HG03108 (cell line): ENCODE results near the gene HUS1.
"Not testable (repeated sequence)": the region's sequence is repeated elsewhere in the genome, so short reads cannot be mapped to it uniquely, and the experiment has no call there.

ENCODE experiments used
- ATAC-seq: cut with Tn5 transposase; IDR thresholded peaks from one replicate; pipeline ENCODE4 v1.9.1; 2021; ENCODE audit warnings: moderate library complexity; ENCODE audit not compliant: unreplicated experiment

HUS1 gene

DNA sequence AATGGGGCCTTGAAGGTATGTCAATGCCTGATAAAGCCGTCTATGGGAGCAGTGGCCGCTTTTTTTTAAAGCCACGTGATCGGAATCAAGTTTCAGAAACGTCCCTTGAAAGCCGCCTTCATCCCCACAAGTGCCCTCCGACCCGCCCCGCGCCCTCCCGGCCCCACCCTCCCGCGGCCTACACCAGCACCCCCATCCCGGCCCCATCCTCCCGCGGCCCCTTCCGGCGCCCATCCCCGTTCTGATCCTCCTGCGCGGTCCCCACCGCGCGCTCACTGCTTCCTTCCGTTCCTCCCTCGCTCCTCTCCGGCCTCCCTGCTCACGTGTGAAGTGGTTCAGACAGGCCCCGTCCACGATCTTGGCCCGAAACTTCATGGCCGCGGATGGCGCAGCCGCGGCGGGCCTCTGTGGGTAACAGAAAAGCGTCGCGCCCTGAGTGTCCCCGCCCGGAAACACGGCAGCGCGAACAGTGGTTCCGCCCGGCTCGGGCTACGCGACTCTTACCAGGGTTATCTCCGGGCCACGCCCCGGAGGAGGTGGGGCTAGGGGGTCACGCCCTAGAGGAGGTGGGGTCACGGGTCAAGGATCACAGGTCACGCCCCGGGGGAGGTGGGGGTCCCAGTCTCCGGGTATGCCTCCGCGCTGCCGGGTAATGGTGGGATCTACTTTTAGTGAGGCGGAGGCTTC lies at the start of gene HUS1:
Gene HUS1 (minus strand): TSS at position 471 of the 687 bp plus-strand sequence. CDS start 96 bp downstream, at position 375.
- peak; percentile 99 for ATAC-seq

DNA sequence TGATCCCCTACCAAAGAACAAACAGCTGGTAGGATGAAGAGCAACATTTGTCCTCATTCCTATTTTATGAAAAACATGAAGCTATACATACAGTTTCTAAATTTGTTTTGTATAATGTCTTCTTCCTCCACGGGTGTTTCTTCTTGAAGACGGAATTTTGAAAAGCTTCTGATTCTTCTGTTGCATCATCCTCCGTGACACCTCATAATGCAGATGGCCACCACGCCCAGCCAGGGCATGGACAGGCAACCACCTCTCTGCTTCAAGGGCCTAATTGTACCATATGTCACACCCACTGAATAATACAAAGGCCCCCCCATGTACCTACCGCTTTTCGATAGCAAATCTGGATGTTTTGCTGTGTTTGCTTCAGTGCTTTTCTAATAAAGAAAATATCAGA lies 49.5 kb upstream of the HUS1 start, which contains the start of gene SUN3:
Gene SUN3 (minus strand): TSS at position 170 of the 400 bp plus-strand sequence. CDS start 169 bp downstream, at position 1.
- ATAC-seq: no peak

DNA sequence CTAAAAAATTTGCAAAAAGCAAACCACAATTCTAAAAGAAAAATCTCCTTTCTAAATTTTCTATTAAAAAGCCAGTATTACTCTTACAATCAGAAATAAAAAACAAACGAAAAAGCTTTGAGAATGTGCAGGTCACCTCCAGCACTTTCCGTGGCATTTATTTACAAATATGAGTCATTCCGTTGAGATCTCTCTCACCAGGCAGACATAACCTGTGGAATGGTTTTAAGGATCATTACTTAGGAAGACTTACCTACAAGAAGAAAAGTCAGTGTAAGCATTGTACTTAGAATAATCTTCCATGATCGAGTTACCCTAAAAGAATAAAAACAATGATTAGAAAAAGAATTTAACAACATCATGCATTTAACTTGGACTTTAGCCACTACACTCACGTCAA lies 46.2 kb upstream of the HUS1 start:
- ATAC-seq: no peak

DNA sequence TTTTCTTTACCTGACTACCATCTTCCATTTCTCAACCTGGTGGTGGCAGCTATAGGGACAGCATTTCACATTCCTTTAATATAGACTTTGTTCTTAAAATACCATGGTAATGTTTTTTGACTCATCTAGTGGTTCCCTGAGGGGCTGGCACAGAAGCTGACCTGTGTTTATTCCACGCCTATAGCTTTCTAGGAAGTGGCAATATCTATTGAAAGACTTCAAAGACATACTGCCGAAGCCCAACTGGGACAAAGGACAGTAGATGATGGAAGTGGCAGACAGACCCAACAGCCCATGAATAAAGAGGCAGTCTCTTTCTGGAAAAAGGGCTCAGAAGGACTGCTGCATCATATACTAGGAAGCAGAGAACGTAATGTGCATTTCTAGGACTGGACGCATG lies 38.3 kb upstream of the HUS1 start:
- ATAC-seq: no peak

DNA sequence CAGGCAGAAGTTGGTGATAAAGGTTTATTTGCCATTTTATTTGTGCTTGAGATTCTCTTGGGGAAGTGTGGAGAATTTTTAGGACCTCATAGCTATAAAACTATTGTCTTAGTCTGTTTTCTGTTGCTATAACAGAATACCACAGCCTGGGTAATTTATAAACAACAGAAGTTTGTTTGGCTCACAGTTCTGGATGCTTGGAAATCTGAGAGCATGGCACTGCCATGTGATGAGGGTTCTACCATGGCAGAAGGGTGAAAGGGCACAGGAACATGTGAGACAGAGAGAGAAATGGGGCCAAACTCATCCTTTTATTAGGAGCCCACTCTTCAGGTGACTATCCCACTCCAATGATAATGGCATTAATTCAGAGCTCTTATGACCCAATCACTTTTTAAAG lies 37.2 kb upstream of the HUS1 start:
- no peak for ATAC-seq

DNA sequence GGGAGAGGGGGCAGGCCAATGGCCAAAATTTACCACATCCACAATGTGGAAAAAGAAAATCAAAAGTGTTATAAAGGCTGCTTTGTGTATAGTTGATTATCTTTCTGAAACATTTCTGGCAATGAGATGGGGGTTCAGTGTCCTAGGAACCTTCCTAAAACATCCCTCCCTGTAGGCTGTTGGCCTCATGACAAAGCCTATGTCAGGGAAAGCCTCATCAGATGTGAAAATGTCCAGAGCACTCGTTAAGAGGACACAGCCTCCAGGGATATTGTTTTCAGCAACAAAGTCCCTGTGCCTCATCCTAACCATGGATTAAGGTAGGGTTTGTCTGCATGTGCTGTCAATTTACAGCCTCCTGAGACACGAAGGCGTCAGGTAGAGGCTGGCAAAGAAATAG lies 32.5 kb upstream of the HUS1 start:
- no peak for ATAC-seq

DNA sequence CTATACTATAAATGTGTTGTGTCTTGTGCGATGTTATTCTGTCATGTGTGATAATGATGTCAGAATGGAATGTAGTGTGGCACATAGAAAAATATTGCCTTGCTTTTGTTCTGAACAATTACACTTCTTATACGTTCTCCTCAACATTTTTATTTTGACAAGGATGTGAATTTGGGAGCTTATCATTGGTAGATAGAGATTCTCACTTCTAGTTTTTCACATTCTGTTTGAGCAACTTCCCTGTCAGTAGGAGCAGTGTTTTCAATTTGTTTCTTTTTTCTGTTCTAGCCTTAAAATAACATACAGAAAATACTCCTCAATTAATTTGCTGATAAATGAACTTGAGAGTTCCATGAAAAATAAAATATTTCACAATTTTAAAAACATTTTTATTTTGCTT lies 31.9 kb upstream of the HUS1 start:
- ATAC-seq: no peak

DNA sequence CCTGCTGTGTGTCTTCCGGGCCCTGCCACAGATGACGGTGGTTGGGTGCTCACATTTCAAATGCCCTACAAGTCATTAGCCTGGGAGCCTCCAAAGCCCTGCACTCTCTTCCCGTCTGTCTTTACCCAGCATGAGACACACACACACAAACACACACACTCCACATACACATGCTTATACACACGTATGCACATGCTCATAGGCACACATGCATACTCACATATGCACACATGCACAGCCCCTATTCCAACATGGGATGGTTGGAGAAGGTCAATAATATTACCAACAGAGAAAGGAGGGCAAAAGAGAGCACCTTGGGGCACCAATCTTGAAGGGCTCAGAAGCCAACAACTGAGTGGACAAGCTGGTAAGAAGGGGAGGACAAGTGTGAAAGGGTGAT lies 30.5 kb upstream of the HUS1 start:
- ATAC-seq: no peak

DNA sequence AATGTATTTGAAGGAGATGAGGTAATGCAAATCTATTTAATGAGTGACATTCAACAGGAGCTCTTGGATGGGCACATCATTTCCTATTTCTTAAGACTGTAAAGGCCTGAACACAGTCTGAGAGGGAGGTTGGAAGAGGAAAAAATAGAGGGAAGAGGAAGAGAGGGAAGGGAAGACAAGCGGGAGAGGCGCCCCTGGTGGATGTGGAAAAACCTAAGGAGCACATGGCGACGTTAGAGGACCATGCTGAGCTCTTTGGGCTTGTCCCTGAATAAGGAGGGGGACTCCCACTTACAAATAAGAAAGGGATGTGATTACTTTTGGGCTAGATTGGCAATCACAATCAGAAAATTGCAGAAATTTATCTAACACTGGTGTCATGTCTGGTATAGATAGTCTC lies 29.8 kb upstream of the HUS1 start:
- no peak for ATAC-seq

DNA sequence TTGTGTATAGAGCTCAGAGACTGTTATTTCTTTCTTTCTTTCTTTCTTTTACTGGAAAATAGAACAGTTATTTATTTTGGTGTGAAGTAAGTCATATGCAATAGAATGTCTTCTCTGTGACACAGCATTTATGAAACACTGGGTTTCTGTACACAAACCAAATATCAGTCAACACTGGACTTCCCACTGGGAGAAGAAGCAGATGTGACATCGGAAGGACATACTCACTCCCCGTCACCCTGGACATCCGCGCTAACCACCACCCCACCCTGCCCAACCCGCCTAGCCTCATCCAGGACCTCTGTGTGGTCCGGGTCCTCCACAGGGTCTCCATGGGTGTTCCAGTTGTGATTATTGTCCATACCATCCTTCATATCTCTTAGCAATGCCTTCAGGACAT lies 27.5 kb upstream of the HUS1 start:
- no peak for ATAC-seq

DNA sequence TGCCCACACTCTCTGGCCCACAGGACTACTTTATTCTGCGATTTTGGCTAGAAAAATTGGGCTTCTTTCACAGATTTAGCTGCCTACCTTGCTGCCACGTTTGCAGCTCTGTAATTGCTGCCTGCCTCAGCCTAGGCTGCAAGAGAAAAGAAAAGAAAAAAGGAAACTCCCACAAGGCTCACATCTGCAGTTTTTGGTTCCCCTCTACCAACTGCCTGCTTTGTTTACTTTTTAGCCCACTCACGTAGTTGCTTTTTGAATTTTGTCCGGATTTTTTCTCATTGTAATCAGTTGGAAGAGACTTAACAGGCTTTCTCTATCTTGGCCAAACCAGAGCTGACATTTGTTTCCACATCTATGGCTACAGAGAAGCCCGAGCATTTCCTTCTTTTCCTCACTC lies 25.2 kb upstream of the HUS1 start:
- peak; percentile 76 for ATAC-seq

DNA sequence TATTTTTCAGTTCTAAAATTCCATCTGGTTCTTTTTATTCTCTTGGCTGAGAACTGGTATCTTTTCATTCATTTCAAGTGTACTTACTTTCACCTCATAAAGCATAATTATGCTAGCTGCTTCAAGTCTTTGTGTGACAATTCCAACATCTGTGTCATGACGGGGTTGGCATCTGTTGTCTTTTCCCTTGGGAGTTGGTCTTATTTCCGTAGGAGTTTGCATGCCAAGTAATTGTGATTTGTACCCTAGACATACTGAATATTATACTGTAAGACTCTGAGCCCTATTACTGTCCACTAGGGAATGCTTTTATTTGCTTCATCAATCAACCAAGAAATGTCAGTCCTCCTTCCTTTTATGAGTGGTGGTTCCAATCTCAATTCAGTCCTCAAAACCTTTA lies 24.6 kb upstream of the HUS1 start:
- no peak for ATAC-seq

DNA sequence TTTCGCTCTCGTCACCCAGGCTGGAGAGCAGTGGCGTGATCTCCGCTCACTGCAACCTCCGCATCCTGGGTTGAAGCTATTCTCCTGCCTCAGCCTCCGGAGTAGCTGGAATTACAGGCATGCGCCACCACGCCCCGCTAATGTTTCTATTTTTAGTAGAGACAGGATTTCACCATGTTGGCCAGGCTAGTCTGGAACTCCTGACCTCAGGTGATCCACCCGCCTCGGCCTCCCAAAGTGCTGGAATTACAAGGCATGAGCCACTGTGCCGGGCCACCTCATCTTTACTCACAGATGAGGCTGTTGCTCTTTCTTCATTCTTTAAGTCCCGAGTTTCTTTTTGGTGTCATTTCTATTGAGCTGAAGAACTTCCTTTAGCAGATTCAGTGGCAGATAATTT lies 20.7 kb upstream of the HUS1 start:
- ATAC-seq: not testable (repeated sequence)

DNA sequence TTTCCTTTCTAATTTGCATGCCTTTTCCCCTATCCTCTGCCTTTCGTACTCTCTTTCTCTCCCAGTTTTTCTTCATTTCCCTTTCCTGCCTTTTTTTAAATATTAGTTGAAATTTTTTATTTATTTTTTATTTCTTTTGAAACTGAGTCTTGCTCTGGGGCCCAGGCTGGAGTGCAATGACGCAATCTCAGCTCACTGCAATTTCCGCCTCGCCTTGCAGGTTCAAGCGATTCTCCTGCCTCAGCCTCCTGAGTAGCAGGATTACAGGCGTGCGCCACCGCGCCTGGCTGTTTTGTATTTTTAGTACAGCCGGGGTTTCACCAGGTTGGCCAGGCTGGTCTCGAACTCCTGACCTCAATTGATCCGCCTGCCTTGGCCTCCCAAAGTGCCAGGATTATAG lies 20.0 kb upstream of the HUS1 start:
- no peak for ATAC-seq

DNA sequence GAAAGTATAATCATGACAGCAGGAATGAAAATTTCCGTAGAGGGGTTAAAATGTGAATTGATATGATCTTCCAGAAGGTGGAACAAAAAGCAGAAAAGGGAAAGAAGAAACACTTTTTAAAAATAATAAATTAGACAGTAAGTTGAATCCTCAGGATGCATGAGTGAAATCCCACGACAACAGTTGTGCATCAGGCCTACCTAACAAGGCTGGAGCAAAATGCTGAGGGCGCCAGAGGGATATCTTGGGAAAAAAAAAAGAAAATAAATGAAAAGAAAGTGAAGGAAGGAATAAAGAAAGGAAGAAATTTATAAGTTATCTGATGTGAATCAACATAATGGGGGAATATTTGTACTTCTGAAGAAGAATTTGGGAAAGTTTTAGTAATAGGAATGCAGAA lies 13.0 kb upstream of the HUS1 start:
- ATAC-seq: no peak

DNA sequence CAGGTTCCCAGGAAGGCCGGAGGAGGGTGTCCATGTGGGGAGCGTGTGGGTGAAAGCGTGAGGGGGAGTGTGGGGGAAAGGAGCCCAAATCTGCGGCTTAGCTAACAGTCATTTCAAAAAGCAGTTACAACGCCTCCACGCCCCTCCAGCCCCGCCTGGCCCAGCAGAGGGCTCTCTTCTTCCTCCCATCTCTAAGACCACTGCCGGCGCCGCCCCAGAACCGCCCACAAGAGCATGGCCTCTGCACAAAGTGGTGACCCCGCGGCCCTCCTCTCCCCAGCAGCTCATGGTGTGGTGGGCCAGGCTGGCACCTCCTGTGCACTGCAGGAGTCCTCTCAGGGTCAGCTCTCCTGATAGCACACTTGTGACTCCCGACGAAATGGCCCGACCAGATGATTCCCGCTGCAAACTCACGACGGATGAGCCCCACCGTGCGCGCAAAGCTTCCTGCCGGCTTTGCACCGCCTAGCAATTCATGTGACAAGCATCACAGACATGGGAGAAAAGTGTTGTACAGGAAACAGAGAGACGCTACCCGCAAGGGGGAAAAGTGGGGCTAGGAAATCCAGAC lies 12.4 kb upstream of the HUS1 start:
- ATAC-seq: peak; percentile 98

DNA sequence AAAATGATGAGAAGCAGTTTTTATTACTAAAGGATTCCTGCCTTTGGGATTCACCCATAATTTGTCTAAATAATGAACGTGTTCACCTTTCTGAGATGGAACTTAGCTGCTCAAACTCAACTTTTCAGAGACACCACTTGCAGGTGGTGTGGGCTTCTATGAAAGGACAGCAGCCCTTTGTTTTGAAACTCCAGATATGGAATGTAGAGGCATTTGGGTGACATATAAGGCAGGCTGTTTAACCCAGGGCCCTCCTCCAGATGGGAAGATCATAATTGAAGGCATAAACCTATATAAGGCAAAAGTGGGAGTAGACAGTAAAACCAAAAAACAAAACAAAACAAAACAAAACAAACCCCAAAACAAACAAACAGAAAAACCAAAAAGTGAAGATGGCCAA lies 11.9 kb upstream of the HUS1 start:
- no peak for ATAC-seq

DNA sequence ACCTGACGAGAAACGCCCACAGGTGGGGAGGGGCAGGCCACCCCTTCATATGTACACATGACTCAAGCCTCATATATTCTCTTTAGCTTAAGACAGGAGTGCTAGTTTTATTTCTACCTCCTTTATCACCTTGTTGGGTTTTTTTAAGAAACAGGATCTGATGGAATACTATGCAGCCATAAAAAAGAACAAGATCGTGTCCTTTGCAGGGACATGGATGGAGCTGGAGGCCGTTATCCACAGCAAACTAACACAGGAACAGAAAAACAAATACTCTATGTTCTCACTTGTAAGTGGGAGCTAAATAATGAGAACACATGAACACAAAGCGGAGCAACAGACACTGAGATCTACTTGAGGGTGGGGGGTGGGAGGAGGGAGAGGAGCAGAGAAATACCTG lies 11.2 kb upstream of the HUS1 start:
- no peak for ATAC-seq

DNA sequence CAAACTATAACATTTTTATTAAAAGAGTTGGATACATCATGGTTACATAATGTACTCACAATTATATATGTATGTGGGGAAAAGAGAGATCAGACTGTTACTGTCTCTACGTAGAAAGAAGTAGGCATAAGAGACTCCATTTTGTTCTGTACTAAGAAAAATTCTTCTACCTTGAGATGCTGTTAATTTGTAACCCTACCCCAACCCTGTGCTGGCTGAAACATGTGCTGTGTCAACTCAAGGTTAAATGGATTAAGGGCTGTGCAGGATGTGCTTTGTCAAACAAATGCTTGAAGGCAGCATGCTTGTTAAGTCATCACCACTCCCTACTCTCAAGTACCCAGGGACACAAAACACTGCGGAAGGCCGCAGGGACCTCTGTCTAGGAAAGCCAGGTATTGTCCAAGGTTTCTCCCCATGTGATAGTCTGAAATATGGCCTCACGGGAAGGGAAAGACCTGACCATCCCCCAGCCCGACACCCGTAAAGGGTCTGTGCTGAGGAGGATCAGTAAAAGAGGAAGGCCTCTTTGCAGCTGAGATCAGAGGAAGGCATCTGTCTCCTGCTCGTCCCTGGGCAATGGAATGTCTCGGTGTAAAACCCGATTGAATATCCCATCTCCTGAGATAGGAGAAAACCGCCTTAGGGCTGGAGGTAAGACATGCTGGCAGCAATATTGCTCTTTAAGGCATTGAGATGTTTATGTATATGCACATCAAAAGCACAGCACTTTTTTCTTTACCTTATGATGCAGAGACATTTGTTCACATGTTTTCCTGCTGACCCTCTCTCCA lies 10.4 kb upstream of the HUS1 start:
- ATAC-seq: not testable (repeated sequence)

DNA sequence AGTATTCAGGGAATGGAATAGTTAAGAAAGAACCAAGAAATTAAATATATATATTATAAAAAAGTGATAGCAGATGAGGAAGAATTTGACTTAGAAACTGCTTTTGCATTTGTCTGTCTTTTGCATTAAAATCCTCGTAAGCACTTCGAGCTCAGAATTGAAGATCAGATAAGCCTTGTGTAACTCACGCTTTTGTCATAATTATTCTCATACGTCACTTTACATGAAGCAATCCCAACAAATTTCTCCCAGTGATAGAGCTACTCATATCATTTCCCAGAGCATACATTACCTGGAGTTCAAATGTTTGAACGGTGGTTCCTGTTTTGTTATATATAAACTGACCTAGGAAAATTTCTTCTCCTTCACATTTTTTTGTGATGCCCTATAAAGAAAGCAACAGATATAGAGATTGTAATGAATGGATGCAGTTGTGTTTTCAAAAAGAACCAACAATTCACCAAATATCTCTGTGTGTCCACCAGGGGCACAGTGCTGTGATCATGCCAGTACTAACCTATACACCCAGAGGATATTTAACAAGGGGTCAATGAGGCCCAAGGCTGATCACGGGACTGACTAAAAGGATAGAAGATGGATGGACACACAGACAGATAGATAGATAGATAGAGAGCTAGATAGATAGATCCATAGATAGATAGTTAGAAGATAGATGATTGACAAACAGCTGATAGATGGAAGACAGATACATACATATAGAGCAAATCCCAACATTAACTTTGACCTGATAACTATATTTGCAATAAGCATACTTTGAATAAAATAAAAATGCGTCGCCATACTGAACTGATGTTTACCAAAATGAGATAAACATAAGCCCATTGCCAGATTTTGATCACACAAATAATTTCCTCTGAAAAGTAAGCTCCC lies 9.3 kb upstream of the HUS1 start:
- ATAC-seq: no peak

DNA sequence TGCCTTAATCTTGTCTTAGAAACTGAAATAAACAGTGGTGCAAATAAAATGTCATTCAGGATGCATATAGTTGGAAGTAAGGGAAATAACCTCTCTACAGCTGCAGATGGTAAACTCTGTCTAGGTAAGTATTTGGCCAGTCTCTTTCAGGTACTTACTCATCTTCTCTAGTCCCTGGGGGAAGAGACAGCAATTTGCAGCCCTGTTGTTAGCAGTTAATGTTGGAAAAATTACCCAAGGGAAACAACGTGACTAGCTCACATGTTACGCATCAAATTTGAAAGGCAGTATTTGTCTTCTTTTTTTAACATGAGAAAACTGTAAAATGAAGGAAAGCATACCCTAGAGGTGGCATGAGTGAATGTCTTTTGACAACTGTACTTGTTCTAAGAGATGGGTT lies 3.2 kb upstream of the HUS1 start:
- ATAC-seq: no peak
